Stimulated activated CD8-positive, alpha-beta memory T cell treated with anti-CD3 and anti-CD28 coated beads, Interleukin-7, amount 100 ng/mL, for 1 hour (primary cell): ENCODE measurements around the gene MRPL2.

Experiments used
- DNase-seq, 2 donors: peaks; one replicate each; pipeline ENCODE4 v3.0.0-alpha.2; 2020; ENCODE audit warnings: low read depth in 2 of 2

The MRPL2 gene

GRCh38 chr6:43021270-43022047 lies 37.8 kb downstream of the MRPL2 start, which contains the start of gene RRP36:
TSS of gene RRP36 (plus strand) at chr6:43021623. CDS start at chr6:43021655, 32 bp downstream.
- DNase-seq = peak; percentile 33

DNA sequence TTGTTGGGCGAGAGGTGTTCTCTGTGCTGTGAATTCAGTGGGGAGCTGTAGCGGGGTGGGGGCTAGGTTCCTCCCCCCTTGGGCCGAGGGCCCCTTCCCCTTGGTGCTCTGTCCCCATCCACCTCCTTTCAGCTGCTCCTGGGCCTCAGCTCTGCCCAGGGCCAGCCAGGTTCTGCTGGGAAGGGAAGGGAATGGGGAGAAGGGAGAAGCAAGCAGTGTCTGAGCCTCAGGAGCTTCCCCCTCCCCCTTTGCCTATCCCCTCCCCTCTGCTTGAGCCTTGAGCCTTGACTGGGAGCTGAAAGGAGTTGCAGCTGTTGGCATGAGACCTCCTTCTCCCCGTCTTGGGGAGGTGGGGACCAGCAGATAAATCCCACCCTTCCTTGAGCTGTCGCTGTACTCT lies 38.4 kb downstream of the MRPL2 start:
- no peak for DNase-seq

DNA sequence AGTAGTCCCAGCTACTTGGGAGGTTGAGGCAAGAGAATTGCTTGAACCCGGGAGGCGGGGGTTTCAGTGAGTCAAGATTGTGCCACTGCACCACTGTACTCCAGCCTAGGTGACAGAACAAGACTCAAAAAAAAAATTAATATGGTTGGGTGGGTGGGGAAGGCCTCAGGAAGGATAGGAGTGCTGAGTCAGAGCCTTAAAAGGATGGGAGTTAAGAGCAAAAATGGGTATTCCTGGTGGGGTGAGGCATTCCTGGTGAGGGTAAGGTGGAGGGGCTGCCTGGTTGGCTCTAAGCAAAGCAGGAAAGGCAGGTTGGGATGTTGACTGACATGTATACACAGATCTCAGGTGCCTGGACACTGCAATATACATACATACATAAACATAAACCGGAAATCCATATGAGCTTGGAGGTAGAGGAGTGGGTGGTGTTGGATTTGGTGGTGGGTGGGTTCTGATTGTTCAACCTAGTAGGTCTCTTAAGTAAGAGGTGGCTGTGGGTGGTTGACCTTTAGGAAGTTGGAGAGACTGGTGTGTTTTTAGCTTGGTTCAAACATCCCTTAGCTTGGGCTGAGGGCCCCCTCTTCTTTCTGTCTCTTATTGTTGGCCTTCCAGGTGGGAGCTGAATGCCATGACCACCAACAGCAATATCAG lies 39.1 kb downstream of the MRPL2 start:
- DNase-seq = no peak

DNA sequence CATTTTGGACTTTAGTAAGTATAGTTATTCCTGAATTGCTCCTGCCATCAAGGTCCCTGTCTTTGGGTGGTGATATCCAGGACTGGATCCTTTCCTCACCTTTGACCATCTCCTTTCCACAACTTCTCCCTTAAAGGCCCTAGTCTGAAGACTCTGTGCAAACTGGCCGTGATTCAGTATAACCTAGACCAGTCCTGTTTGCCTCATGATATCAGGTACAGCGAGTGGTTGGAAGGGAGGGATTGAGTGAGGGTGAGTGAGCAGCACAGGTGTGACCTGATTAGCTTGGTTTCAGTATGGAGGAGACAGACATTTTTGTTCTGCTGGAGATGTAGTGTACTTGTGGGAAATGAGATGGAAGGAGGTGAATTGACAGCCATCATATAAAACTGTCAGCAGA lies 40.1 kb downstream of the MRPL2 start:
- DNase-seq = no peak

GRCh38 chr6:43016943-43017334 lies 42.3 kb downstream of the MRPL2 start:
- no peak for DNase-seq

- DNase-seq = no peak
These were observed 42.9 kb downstream of the MRPL2 start for GRCh38 chr6:43016176-43016942.

DNA sequence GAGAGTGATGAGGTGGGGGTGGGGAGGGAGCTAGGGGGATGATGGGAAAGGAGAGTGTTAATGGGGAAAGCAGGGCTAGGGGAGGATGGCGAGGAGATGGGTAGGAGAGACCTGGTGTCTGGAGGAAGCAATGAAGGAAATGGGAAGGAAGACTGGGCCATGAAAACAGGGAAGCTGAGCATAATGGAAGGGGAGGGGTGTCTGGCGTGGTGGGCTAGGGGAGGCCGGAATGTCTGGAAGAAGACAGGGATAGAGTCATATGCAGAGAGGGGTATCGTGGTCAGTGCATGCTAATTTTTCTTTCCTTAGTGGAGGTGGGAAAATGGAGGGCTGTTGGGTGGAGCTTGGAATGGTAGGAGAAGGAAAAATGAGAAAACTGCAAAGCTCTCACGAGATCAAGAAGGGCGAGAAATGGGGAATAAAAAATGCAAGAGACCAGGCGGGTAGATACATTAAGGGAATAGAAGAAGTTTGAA lies 44.8 kb downstream of the MRPL2 start:
- DNase-seq = no peak

GRCh38 chr6:43013843-43014433 lies 45.3 kb downstream of the MRPL2 start, which contains the start of the genes KLHDC3 and MEA1:
TSS of gene KLHDC3 (plus strand) at chr6:43014249. CDS start at chr6:43017193, 2,944 bp downstream.
TSS of gene MEA1 (minus strand) at chr6:43013946. CDS start at chr6:43013813, 133 bp downstream.
- peak; percentile 92 to 95 for DNase-seq

GRCh38 chr6:43013097-43013842 lies 46.0 kb downstream of the MRPL2 start:
- DNase-seq = no peak

DNA sequence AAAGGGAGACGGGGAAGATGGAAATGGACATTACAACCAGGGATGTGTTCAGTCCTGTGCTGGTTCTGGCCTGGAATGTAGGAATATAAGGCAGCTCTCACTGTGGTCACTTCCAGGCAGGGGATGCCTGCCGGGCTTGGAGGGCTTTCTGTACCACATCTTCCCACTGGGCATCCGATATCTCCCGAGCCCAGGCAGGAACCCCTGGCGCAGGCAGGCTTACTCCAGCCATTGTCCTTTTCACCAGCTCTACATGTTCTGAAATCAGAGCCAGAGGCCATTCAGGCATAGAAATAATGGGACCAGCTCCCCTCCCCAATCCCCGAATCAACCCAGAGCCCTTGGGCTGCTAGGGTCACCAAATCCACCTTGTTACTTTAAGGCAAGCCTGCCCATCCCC lies 46.9 kb downstream of the MRPL2 start:
- no peak for DNase-seq

GRCh38 chr6:43011207-43011606 lies 48.0 kb downstream of the MRPL2 start:
- no peak for DNase-seq

DNA sequence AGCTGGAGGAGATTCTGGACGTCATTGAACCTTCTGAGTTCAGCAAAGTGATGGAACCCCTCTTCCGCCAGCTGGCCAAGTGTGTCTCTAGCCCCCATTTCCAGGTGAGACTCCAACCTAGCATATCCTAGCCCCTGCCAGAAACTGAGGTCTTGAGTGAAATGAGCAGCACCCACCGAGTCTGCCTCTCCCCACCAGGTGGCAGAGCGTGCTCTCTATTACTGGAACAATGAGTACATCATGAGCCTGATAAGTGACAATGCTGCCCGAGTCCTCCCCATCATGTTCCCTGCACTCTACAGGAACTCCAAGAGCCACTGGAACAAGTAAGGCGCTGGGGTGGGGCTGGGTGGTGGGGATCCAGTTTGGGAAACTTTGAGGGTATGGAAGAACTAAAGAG lies 50.1 kb downstream of the MRPL2 start:
- DNase-seq = no peak

DNA sequence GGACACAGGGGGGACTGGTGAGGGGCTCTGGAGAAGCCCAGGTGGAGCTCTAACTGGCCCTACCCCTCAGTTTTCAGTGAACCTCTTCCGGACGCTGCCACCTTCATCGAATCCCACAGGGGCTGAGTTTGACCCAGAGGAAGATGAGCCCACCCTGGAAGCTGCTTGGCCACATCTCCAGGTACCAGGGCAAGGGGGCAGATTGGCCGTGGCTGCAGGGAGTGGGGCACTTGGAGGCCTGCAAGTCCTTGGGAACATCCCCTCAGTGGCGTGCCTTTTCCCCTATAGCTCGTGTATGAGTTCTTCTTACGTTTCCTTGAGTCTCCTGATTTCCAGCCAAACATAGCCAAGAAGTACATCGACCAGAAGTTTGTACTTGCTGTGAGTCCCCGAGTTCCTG lies 52.1 kb downstream of the MRPL2 start:
- DNase-seq = no peak

GRCh38 chr6:43006251-43006650 lies 53.0 kb downstream of the MRPL2 start:
- no peak for DNase-seq

- no peak for DNase-seq
These were observed 53.4 kb downstream of the MRPL2 start for GRCh38 chr6:43005844-43006243.
